ENCODE data around the gene HGF. TPM values are rescaled to one million over a fixed set of nuclear protein-coding genes. Genes with fewer than 3 reads are reported as not detected.

Gene HGF
- total RNA-seq, 1 experiment from 2014 or later: not detected

DNA sequence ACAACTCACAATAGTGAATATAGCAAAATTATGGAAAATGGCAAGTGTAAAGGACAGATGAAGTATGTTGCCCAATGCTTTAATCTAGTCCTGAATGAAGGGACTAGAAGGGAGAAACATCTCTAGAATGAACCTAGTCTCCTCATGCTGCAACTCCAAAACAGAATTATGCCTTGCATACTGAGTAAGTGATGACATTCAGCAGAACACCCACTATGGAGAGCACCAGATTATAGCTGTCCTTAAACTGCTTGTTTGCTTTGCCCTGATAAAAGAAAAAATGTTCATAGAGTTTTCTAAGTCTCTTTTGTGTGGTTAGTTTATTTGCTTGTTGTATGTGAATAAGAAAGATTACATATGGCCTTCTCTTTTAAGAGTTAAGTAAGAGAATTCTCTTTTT, 7.8 kb upstream of the HGF start:
- no peak for DNase-seq (ENCODE audit: low spot score)
- in situ Hi-C loops (cut with HindIII; ENCODE audit: low sequenced_read_pairs): no loop called here

DNA sequence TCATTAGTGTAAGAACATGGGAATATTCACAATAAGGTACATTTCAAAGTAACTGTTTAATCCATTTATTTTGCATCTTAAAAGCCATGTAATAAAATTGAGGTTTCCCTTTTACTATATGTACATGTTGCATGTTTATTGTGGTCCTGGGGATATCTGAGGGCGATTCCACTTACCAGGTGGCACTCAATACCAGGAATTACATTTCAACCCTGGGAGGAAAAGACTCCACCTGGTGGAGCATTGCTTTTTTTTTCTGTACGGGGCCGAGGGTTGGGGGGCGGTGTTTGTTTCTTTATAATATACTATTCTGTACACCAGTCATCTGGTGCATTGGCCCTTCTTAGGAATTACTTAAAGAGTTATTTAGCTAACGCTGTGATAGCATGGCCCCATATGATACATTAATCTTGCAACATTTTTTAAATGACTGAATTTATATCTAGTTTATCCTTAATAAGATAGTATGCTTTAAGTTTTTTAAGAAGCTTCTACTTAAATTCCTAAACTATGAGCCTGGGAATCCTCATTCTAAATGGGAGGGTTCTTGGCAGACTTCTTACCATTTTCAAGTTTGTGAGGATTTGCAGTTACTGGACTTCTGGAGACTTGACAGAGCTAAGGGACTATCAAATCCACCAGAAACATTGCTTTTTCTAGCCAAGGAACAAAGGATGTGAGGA, 7.2 kb upstream of the HGF start:
- in situ Hi-C loops (cut with HindIII; ENCODE audit: low sequenced_read_pairs): no loop called here
- DNase-seq (ENCODE audit: low spot score): no peak

DNA sequence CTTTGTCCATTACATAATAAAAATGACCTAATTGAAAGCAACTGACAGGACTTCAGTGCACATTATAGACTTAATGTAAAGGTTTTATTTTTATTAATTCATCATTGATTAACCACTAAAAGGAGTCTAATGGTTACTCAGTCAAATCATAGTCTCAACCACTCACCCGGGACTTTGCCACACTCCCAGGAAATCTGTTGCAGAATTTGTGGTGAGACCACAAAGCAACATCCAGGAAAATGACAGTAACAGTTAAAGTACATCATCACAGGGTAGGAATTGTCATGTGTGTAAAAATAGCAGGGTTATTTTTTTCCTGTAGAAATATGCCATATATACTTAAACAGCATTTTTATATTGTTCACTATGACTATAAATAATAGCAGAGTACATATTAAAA, 6.3 kb upstream of the HGF start:
- no peak for DNase-seq (ENCODE audit: low spot score)
- in situ Hi-C loops (cut with HindIII; ENCODE audit: low sequenced_read_pairs): no loop called here

DNA sequence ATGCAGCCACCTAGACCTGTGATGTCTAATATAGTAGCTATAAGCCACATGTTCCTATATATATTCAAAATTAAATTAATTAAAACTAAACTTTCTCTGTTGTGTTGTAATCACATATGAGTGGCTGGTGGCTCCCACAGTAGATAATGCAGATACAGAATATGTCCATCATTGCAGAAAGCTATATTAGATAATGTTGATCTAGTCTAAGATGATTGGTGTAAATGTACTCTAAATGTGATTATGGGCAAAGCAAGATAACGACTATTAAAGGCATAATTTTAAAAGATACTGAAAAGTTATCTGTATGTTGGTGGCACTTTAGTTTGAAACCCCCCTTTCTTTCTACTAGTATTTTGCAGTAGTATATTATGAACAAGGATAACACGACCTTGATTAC, 5.7 kb upstream of the HGF start:
- DNase-seq (ENCODE audit: low spot score): no peak
- in situ Hi-C loops (cut with HindIII; ENCODE audit: low sequenced_read_pairs): no loop called here

DNA sequence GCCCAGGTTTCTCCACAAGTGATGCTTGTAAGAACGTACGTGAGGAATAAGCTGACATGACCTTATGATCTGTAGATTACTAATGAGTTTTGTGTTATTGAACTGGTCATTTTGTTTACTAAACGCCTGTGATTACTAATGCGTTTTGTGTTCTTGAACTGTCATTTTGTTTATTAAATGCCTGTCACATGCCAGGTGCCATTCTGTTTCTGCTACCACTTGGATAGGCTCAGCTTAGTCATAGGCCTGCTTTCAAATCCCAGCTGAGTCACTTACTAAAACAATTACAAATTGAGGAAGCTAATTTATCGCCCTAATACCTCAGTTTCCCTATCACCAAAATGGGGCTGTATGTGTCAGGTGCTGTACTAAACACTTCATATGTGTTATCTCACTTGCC, 4.7 kb upstream of the HGF start:
- in situ Hi-C loops (cut with HindIII; ENCODE audit: low sequenced_read_pairs): no loop called here
- DNase-seq (ENCODE audit: low spot score): no peak

DNA sequence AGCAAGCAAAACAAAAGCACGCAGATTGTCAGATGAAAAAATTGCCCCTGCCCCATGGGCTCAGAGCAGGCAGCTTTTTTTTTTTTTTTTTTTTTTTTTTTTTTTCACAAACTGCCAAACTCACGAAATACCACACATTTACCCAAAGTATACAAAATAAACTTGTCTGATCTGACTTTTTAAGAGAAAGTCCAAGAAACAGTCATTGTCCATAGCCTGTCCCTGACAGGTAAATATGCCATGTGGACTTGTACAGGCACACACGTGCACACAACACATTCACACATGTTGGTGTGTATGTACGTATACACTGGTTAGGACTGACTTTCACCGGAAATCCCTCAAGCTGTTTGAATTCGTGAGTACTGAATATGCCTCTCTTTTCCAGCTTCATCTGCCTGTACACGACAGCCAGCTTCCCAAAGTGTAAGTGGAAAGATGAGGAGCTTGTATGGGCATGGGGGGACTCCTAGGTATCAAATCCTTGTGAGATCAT, 929 bp upstream of the HGF start:
- in situ Hi-C loops (cut with HindIII; ENCODE audit: low sequenced_read_pairs): no loop called here
- no peak for DNase-seq (ENCODE audit: low spot score)

DNA sequence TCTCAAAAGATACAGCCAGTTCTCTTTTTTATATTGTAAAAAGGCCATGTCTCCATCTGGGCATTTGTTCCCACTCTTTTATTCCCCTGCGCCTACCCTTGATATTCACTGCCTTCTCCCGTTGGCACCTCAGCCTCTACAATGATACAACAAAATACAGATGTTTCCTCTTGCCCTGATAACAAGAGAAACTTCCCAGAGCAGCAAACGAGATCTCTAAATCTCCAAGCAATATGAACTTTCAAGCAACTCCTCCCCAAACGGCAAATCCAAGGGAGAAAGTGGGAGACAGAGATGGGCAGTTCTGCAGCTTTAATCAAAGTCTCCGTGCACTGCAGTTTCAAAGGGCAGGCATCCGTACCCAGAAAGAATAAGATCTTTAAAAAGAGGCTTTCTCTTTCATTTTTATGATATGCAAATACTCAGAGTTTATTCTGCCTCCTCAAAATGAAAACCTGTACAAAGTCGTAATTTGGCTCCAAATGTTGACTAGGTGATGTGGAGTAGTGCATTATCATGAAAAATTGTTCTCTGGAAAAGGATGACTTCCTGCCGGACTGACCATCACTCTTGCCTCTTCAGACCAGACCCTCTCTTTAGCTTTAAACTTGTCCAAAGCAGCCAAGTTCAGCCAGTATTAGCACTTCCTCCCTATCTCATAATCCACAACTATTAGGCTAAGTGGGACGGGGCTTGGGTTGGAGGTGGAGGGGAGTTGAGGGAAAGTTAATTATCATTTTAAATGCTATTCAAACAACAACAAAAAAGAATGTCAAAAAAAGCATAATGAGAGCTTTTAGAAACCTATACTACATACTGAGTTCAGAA, 682 bp downstream of the HGF start:
- in situ Hi-C loops (cut with HindIII; ENCODE audit: low sequenced_read_pairs): no loop called here

DNA sequence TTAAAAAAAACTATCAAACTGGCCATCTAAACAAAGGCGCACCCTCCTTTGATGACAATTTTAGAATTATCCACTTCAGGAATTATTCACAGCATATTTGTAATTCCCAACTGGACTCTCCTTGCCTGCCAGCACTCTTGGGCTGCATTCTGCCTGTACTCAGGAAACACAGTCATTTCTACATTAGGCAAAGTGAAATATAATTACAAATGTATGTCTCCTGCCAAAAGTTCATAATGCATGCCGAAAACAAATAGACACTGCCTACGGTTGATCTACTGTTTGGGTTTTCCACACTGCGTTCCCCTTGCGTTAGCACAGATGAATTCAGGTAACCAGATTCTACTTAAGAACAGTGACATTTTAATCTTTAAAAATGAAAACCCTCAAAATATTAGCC, 1.9 kb downstream of the HGF start:
- no peak for DNase-seq (ENCODE audit: low spot score)
- in situ Hi-C loops (cut with HindIII; ENCODE audit: low sequenced_read_pairs): no loop called here

More for the DNA sequence above, 682 bp downstream of the HGF start:
- no peak for DNase-seq (ENCODE audit: low spot score)

DNA sequence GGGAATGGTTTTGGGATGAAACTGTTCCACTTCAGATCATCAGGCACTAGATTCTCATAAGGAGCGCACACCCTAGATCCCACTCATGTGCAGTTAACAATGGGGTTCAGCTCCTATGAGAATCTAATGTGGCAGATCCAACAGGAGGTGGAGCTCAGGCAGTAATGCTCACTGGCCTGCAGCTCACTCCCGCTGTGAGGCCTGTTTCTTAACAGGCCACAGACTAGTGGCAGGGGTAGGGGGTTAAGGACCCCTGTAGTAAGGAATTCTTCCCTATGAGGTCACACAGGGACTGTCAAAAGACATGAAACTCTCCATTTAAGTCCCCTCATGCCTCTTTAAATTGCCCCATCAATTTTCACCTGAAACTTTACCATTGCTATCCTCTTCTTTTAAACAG, 8.0 kb downstream of the HGF start:
- in situ Hi-C loops (cut with HindIII; ENCODE audit: low sequenced_read_pairs): no loop called here
- DNase-seq (ENCODE audit: low spot score): no peak

DNA sequence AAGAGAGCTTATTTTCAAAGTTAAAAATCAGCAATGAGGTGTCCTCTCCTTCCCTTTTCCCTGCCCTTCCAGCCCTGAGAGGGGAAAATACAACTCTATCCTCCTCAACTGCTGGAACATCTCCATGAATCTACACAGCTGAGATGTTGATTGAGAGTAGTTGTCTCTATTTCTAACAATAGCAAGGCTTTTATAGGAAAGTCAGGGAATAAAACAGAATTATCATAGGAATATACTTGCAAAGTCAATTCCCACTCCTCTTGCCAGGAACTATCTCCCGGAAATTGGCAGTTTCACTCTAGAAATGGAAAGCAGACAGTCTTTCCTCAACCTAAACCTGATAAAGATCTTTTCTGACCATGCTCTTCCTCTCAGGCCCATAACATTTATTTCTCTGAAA, 8.8 kb downstream of the HGF start:
- in situ Hi-C loops (cut with HindIII; ENCODE audit: low sequenced_read_pairs): no loop called here
- DNase-seq (ENCODE audit: low spot score): no peak

DNA sequence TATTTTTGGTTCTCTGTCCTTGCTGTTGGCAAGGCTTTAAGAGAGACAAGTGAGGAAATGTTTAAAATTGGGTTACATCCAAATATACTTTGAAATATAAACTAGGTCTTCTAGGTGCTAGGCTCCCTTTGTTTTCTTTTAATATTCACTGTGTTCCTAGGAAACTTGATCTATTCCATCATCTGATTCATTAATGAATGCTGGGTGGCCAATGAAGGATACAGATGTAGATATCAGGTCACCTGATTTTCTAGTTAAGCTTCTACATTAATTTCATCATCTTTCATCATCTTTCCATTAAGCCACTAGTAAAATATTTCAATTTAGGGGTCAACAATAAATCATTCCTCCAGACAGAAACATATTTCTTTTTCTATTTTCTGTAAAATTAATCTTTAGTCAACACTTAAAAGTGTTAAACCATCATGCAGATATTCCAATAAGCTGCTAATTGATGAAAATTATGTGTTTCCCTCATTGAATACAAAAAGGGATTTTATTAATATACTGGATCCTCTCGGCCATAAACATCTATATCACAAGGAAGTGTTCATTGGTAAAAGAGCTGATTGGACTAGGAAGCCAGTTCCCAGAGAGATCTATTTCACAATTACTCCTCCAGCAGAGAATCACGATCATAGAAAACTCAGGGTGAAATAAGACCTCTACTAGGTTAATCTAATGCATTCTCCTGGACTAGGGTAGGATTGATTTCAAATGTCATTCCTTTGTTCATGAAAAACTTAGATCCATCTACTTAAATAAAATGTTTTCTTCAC, 14.7 kb downstream of the HGF start:
- in situ Hi-C loops (cut with HindIII; ENCODE audit: low sequenced_read_pairs): no loop called here
- no peak for DNase-seq (ENCODE audit: low spot score)

DNA sequence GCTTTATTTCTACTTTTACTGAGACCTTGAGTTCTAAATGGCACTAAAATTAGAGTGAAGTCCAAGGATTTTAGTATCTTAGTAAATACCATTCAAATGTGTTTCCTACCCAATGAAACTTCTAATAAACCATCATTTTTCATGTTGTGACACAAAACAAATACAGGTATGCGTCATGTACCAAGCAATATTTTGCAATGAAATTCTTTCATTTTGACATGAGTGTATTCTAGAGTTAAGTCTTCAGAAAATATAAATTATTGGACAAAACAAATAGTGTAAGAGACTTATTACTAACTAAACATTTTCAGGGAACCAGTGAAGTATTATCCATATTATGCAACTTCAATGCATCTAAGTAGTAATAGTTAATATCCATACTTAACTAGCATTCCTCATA, 16.5 kb downstream of the HGF start:
- no peak for DNase-seq (ENCODE audit: low spot score)
- in situ Hi-C loops (cut with HindIII; ENCODE audit: low sequenced_read_pairs): no loop called here

DNA sequence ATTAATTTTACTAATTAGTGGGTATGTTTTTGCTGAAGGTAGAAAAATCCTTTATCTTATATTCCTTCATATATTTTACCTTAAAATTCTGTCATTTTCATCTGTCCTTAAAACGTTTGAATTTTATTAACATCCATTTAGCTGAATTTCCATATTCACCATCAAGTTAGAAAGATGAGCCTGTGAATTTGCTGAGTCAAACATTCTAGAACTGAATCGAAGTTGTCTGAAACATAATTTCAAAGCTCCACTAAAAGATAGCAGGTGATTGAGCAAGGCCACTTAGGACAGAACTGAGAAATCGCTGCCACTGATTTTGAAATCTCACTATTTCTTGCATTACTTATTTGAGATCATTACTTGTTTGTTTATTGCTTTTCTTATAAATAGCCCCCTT, 17.5 kb downstream of the HGF start:
- in situ Hi-C loops (cut with HindIII; ENCODE audit: low sequenced_read_pairs): no loop called here
- DNase-seq (ENCODE audit: low spot score): no peak

DNA sequence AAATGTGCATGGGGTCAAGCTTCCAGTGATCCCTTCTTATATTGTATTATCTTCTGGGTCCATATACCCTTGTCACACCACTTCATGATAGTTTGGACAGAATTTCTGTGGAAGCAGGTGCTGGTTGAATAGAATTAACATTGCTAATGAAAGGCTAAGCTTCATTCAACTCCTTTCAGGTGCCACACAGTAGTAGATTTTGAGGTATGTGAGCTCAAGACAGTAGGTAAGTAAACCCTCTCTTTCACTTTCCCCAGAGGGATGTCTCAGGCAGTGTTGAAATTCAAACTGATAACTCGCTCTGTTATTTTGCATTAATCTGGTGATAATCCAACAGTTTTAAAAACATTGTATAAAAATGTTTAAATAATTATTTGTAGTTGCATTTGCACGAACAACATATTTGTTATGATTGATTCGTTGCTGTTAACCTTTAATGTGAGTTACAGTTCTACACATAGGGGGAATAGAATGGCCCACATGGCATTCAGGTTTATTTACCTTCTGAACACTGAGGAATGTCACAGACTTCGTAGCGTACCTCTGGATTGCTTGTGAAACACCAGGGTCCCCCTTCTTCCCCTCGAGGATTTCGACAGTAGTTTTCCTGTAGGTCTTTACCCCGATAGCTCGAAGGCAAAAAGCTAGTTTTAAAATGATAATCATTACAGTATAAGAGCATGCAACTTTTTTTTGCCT, 18.1 kb downstream of the HGF start:
- DNase-seq (ENCODE audit: low spot score): no peak
- in situ Hi-C loops (cut with HindIII; ENCODE audit: low sequenced_read_pairs): no loop called here

DNA sequence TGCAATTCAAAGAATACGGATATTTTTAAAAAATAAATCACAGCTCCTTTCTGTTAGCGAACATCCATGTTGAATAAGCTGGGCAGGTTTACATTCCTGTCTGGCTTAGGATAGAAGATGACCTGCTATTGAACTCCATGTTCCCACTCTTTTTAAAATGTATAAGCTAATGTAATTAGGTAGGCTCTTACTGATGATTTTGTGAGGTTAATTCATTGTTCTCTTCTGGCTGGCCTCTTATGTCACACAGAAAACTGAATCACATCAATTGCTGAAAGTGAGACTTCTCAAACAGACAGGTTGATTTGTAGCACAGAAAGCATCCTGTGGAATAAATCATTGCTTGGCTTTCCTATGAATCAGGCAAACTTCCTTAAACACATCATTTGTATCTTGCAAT, 24.2 kb downstream of the HGF start:
- no peak for DNase-seq (ENCODE audit: low spot score)
- in situ Hi-C loops (cut with HindIII; ENCODE audit: low sequenced_read_pairs): no loop called here

DNA sequence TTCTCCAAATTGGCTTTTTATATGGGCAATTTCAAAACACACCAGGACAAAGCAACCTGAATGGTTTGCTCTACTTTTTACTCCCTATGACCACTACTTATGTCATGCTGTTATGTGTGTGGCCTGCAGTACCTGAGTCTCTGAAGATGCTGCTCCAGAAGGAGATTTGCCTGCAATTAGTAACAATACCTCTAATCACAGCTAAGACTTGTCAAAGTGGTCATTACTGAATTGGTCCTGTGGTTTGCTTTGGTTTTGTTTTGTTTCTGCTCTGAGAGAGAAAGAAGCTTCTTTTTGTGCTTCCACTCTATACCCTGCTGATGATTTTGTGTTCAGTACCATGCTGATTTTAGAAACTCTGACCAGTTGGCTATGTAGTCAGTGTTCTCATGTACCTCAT, 25.5 kb downstream of the HGF start:
- in situ Hi-C loops (cut with HindIII; ENCODE audit: low sequenced_read_pairs): no loop called here
- DNase-seq (ENCODE audit: low spot score): no peak

DNA sequence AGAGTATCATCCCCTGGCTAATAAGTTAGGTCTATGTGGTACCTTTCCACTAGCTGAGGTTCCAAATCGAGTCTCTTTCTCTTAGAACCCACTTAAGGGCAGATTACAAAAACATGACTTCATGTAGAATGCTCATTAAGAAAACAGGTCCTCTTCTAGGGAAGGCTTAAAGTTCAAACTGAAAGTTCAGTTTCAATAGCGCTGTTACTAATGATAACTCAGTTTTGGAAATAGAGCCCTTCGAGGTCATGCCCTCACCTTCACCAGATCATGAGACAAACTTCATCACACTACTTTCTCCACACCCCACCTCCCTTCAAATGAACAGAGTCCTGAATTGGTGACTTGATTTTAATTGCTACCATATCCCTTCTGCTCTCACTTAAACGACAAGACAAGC, 26.2 kb downstream of the HGF start:
- no peak for DNase-seq (ENCODE audit: low spot score)
- in situ Hi-C loops (cut with HindIII; ENCODE audit: low sequenced_read_pairs): no loop called here

DNA sequence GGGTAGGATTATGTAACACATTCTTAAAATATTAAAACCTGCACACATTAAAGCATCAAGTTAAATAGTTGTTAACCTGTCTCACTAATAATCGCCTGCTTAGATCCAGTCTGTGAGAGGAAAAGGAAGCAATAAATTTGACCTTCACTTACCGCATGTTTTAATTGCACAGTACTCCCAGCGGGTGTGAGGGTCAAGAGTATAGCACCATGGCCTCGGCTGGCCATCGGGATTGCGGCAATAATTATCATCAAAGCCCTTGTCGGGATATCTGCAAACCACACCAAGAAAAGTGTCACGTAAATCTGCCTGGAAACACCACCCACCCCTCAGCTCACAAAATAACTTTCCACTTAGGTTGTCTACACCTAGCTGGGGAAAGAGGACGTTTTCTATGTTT, 26.6 kb downstream of the HGF start:
- in situ Hi-C loops (cut with HindIII; ENCODE audit: low sequenced_read_pairs): no loop called here
- DNase-seq (ENCODE audit: low spot score): no peak

DNA sequence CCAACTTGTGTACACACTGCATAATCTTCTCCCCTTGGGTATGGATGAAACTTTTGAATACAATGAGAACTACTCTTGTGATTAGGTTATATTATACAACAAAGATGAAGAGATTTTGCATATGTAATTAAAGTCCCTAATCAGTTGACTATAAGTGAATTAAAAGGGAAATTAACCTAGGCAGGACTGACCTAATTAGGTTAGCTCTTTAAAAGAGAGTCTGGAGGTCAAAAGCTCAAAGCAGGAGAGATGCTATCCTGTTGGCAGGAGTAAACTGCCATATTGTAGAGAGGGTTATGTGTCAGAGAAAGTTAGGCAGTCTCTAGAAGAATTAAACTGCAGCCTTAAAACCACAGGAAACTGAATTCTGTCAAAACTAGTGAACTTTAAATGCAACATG, 29.4 kb downstream of the HGF start:
- in situ Hi-C loops (cut with HindIII; ENCODE audit: low sequenced_read_pairs): no loop called here
- no peak for DNase-seq (ENCODE audit: low spot score)

DNA sequence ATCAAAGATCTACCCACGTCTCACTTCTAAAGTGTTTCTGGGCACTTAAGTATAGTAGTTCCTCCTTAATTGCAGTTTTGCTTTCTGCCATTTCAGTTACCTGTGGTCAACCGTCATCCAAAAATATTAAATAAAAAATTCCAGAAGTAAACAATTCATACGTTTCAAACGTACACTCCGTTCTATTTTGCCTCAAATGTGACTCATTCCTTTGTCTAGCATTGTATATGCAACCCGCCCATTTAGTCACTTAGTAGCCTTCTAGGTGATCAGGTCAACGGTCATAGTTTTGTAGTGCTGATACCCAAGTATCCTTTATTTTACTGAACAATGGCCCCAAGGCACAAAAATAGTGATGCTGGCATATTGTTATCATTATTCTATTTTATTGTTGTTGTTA, 33.8 kb downstream of the HGF start:
- in situ Hi-C loops (cut with HindIII; ENCODE audit: low sequenced_read_pairs): no loop called here

More for the DNA sequence above, 33.8 kb downstream of the HGF start:
- no peak for DNase-seq (ENCODE audit: low spot score)

Measured in G401 (cell line).